Measurements from ENCODE around the gene IMMP1L.

IMMP1L gene

GRCh38 chr11:31421820-31422219, 87.6 kb downstream of the IMMP1L start:
- no peak overlapping the region for H3K4me3 ChIP-seq (ENCODE audit: low read length)
- DNase-seq (ENCODE audit: low read depth): no peak
- no peak for TF ChIP-seq CTCF (conservative IDR thresholded peaks at IDR 0.05; ENCODE audit: low read depth, low read length)

GRCh38 chr11:31419669-31420068, 89.8 kb downstream of the IMMP1L start:
- TF ChIP-seq CTCF (conservative IDR thresholded peaks at IDR 0.05; ENCODE audit: low read depth, low read length): no peak
- no peak overlapping the region for H3K4me3 ChIP-seq (ENCODE audit: low read length)
- DNase-seq (ENCODE audit: low read depth): no peak

GRCh38 chr11:31419138-31419537, 90.3 kb downstream of the IMMP1L start:
- TF ChIP-seq CTCF (conservative IDR thresholded peaks at IDR 0.05; ENCODE audit: low read depth, low read length): no peak
- no peak for DNase-seq (ENCODE audit: low read depth)
- H3K4me3 ChIP-seq (ENCODE audit: low read length): no peak overlapping the region

GRCh38 chr11:31417816-31418215, 91.6 kb downstream of the IMMP1L start:
- TF ChIP-seq CTCF (conservative IDR thresholded peaks at IDR 0.05; ENCODE audit: low read depth, low read length): no peak
- no peak for DNase-seq (ENCODE audit: low read depth)
- no peak overlapping the region for H3K4me3 ChIP-seq (ENCODE audit: low read length)

GRCh38 chr11:31417357-31417756, 92.1 kb downstream of the IMMP1L start:
- no peak overlapping the region for H3K4me3 ChIP-seq (ENCODE audit: low read length)
- DNase-seq (ENCODE audit: low read depth): no peak
- no peak for TF ChIP-seq CTCF (conservative IDR thresholded peaks at IDR 0.05; ENCODE audit: low read depth, low read length)

- H3K4me3 ChIP-seq (ENCODE audit: low read length): no peak overlapping the region
- no peak for TF ChIP-seq CTCF (conservative IDR thresholded peaks at IDR 0.05; ENCODE audit: low read depth, low read length)
- DNase-seq (ENCODE audit: low read depth): no peak
These were observed 94.0 kb downstream of the IMMP1L start for GRCh38 chr11:31415435-31415834.

GRCh38 chr11:31414338-31414737, 95.1 kb downstream of the IMMP1L start:
- no peak for TF ChIP-seq CTCF (conservative IDR thresholded peaks at IDR 0.05; ENCODE audit: low read depth, low read length)
- no peak overlapping the region for H3K4me3 ChIP-seq (ENCODE audit: low read length)
- no peak for DNase-seq (ENCODE audit: low read depth)

All from retinal pigment epithelial cell (primary cell).